Neural cell (in vitro differentiated cells): ENCODE data around the gene KDF1. TPM values are rescaled to one million over a fixed set of nuclear protein-coding genes. Genes with fewer than 3 reads are reported as not detected.

Experiments used
- H2AFZ ChIP-seq: fragments of 200-600, 300-800 bp; sonication (generic), shearing (Covaris generic); 2 replicates; pipeline ENCODE4 v1.6.0; 2014; ENCODE audit warnings: low read depth, mild to moderate bottlenecking, antibody characterized with exemption, low read length, moderate library complexity
- H3F3A ChIP-seq: fragments of 200-600 bp; shearing (Covaris generic); 2 replicates; pipeline ENCODE4 v1.6.1; 2016; ENCODE audit warnings: mild to moderate bottlenecking, moderate library complexity, mixed read lengths, antibody characterized with exemption, low read length; ENCODE audit not compliant: insufficient read depth, poor library complexity, severe bottlenecking
- H3K27ac ChIP-seq: fragments of 200-600, 300-800 bp; sonication (generic), shearing (Covaris generic); 2 replicates; pipeline ENCODE4 v1.5.1; 2014; ENCODE audit warnings: mild to moderate bottlenecking, low read length, moderate library complexity
- H3K27me3 ChIP-seq: fragments of 300-800, 200-600 bp; sonication (generic), shearing (Covaris generic); 2 replicates; pipeline ENCODE4 v1.6.0; 2014; ENCODE audit warnings: mild to moderate bottlenecking, low read depth, low read length, moderate library complexity; ENCODE audit not compliant: insufficient read depth
- H3K36me3 ChIP-seq: fragments of 300-800, 200-600 bp; sonication (generic), shearing (Covaris generic); 2 replicates; pipeline ENCODE4 v1.5.1; 2014; ENCODE audit warnings: mild to moderate bottlenecking, antibody characterized with exemption, low read length, moderate library complexity; ENCODE audit not compliant: insufficient read depth
- H3K4me2 ChIP-seq: fragments of 300-800, 200-600 bp; sonication (generic), shearing (Covaris generic); 2 replicates; pipeline ENCODE4 v1.6.0; 2014; ENCODE audit warnings: mild to moderate bottlenecking, low read length
- H3K4me3 ChIP-seq: fragments of 300-800, 200-600 bp; sonication (generic), shearing (Covaris generic); 2 replicates; pipeline ENCODE4 v1.5.1; 2014; ENCODE audit warnings: mild to moderate bottlenecking, low read length, moderate library complexity
- H3K79me2 ChIP-seq: fragments of 200-600 bp; shearing (Covaris generic); replicated peaks from 2 replicates; pipeline ENCODE4 v1.6.0; 2014; ENCODE audit warnings: mild to moderate bottlenecking, low read length, moderate library complexity; ENCODE audit not compliant: insufficient read depth
- H3K9ac ChIP-seq: fragments of 300-800, 200-600 bp; sonication (generic), shearing (Covaris generic); 2 replicates; pipeline ENCODE4 v1.6.1; 2016; ENCODE audit warnings: mild to moderate bottlenecking, low read length, mixed read lengths
- H3K9me2 ChIP-seq: fragments of 200-600 bp; shearing (Covaris generic); 2 replicates; pipeline ENCODE4 v1.6.1; 2016; ENCODE audit warnings: mild to moderate bottlenecking, low read length, mixed read lengths; ENCODE audit not compliant: insufficient read depth
- H3K9me3 ChIP-seq: fragments of 200-600, 300-800 bp; sonication (generic), shearing (Covaris generic); 2 replicates; pipeline ENCODE4 v1.6.1; 2016; ENCODE audit warnings: mild to moderate bottlenecking, mixed run types, low read length, moderate library complexity, mixed read lengths
- H4K20me1 ChIP-seq: fragments of 200-600 bp; shearing (Covaris generic); 2 replicates; pipeline ENCODE4 v1.6.1; 2016; ENCODE audit warnings: mild to moderate bottlenecking, mixed run types; ENCODE audit not compliant: insufficient read depth
- CTCF ChIP-seq: fragments of 450-650 bp; IDR thresholded peaks from 2 replicates; pipeline ENCODE4 v1.5.1; 2014; ENCODE audit warnings: antibody characterized with exemption, mild to moderate bottlenecking, moderate library complexity; ENCODE audit not compliant: poor library complexity, severe bottlenecking
- EP300 ChIP-seq: fragments of 450-650 bp; conservative IDR thresholded peaks from 2 replicates; pipeline ENCODE4 v1.6.1; 2014; ENCODE audit warnings: antibody characterized with exemption, mild to moderate bottlenecking, moderate library complexity; ENCODE audit not compliant: poor library complexity, severe bottlenecking
- EZH2 ChIP-seq: fragments of 200-600, 300-800 bp; shearing (Covaris generic), sonication (generic); IDR thresholded peaks from 2 replicates; pipeline ENCODE4 v1.6.1; 2014; ENCODE audit warnings: antibody characterized with exemption, low read length, borderline replicate concordance, mild to moderate bottlenecking; ENCODE audit not compliant: insufficient read depth, poor library complexity, severe bottlenecking
- MXI1 ChIP-seq: fragments of 450-650 bp; conservative IDR thresholded peaks from 2 replicates; pipeline ENCODE4 v1.6.1; 2014; ENCODE audit warnings: antibody characterized with exemption, mild to moderate bottlenecking; ENCODE audit not compliant: poor library complexity, severe bottlenecking
- POLR2AphosphoS5 ChIP-seq: IDR thresholded peaks from 2 replicates; pipeline ENCODE4 v1.6.1; 2012
- RAD21 ChIP-seq: fragments of 450-650 bp; conservative IDR thresholded peaks from 2 replicates; pipeline ENCODE4 v1.6.1; 2014; ENCODE audit warnings: antibody characterized with exemption, mild to moderate bottlenecking, moderate library complexity
- REST ChIP-seq: IDR thresholded peaks from 2 replicates; pipeline ENCODE4 v1.6.1; 2012; ENCODE audit warnings: borderline replicate concordance
- SMC3 ChIP-seq: fragments of 450-650 bp; conservative IDR thresholded peaks from 2 replicates; pipeline ENCODE4 v1.6.1; 2014; ENCODE audit warnings: antibody characterized with exemption, mild to moderate bottlenecking, moderate library complexity; ENCODE audit not compliant: poor library complexity
- TAF1 ChIP-seq: IDR thresholded peaks from 2 replicates; pipeline ENCODE4 v1.6.1; 2012; ENCODE audit warnings: low read depth
- polyA plus RNA-seq: library from polyadenylated mRNA; depleted of rRNA; stranded (reverse); fragments of >200 nt; gene quantifications from 2 replicates; pipeline ENCODE4 v1.2.3, GENCODE V29; 2014

KDF1 gene
- polyA plus RNA-seq, 1 donor from 2014 or later: not detected

GRCh38 chr1:26976621-26977510 is 16.6 kb upstream of the KDF1 start:
- Histone ChIP-seq H3K27me3 (no peaks in the 10 kb centered on the region), H3K79me2 (no peaks in the 10 kb centered on the region), H3K9me2 (no peaks in the 10 kb centered on the region), H3K4me3 (no peak overlapping the region), H3F3A (no peaks in the 10 kb centered on the region), H4K20me1 (no peaks in the 10 kb centered on the region), H3K27ac (no peak overlapping the region), H3K4me2 (no peak overlapping the region), H3K36me3 (no peaks in the 10 kb centered on the region), H3K9me3 (no peaks in the 10 kb centered on the region), H3K9ac (no peak overlapping the region), H2AFZ (no peak overlapping the region)
- TF ChIP-seq EZH2: no peak
- TF ChIP-seq MXI1: no peak
- no peak for TF ChIP-seq SMC3
- no peak for TF ChIP-seq POLR2AphosphoS5
- TF ChIP-seq CTCF: no peak
- no peak for TF ChIP-seq TAF1
- no peak for TF ChIP-seq EP300
- no peak for TF ChIP-seq RAD21
- TF ChIP-seq REST: no peak

GRCh38 chr1:26972821-26973220 is 12.6 kb upstream of the KDF1 start:
- no peak overlapping the region for H2AFZ ChIP-seq
- no peaks in the 10 kb centered on the region for H3K27me3 ChIP-seq
- no peak for TF ChIP-seq TAF1
- TF ChIP-seq EP300: no peak
- no peak for TF ChIP-seq RAD21
- TF ChIP-seq REST: no peak
- no peak for TF ChIP-seq EZH2
- TF ChIP-seq SMC3: no peak
- TF ChIP-seq POLR2AphosphoS5: no peak
- TF ChIP-seq MXI1: no peak
- TF ChIP-seq CTCF: no peak
- no peaks in the 10 kb centered on the region for H3K36me3 ChIP-seq
- no peak overlapping the region for H3K27ac ChIP-seq
- no peaks in the 10 kb centered on the region for H3K9me2 ChIP-seq
- no peak overlapping the region for H3K4me3 ChIP-seq
- H3K9ac ChIP-seq: no peak overlapping the region
- no peaks in the 10 kb centered on the region for H3K79me2 ChIP-seq
- H3F3A ChIP-seq: no peaks in the 10 kb centered on the region
- H4K20me1 ChIP-seq: no peaks in the 10 kb centered on the region
- no peaks in the 10 kb centered on the region for H3K9me3 ChIP-seq
- H3K4me2 ChIP-seq: no peak overlapping the region
